CD4-positive, alpha-beta memory T cell (primary cell): ENCODE measurements around the gene MIP. TPM values are rescaled to one million over a fixed set of nuclear protein-coding genes. Genes with fewer than 3 reads are reported as not detected.

Source experiments
- CTCF ChIA-PET: fragments of 350-600 bp; sonication (Branson Sonifier 250); formaldehyde crosslinking; loops from one replicate; lab custom pipeline; 2021; ENCODE audit warnings: inconsistent platforms; ENCODE audit not compliant: partially characterized antibody; lab: Charles Lee
- POLR2A ChIA-PET: fragments of 350-600 bp; sonication (Branson Sonifier 250); formaldehyde crosslinking; loops from one replicate; lab custom pipeline; 2021; ENCODE audit not compliant: partially characterized antibody; lab: Charles Lee
- DNase-seq, 5 donors: peaks; one replicate each; pipeline versions ENCODE4 v3.0.0 to v3.0.0-alpha.2; 2020 to 2022; ENCODE audit warnings: mixed read lengths in 1 of 5
- H3K27ac ChIP-seq: one replicate; pipeline ENCODE4 v1.7.0; 2013; ENCODE audit warnings: low read depth, low read length
- H3K27me3 ChIP-seq: 2 replicates; pipeline ENCODE4 v1.7.0; 2013; ENCODE audit warnings: mild to moderate bottlenecking, low read length, moderate library complexity; ENCODE audit not compliant: insufficient read depth
- H3K36me3 ChIP-seq: 2 replicates; pipeline ENCODE4 v1.7.0; 2013; ENCODE audit warnings: mild to moderate bottlenecking, low read length, moderate library complexity; ENCODE audit not compliant: insufficient read depth
- H3K4me1 ChIP-seq: 2 replicates; pipeline ENCODE4 v1.7.0; 2013; ENCODE audit warnings: mild to moderate bottlenecking, low read length, moderate library complexity; ENCODE audit not compliant: insufficient read depth
- H3K4me3 ChIP-seq, 2 donors: one replicate each; pipeline ENCODE4 v1.7.0; 2013; ENCODE audit warnings: low read length in 2 of 2, mild to moderate bottlenecking in 1 of 2
- H3K9me3 ChIP-seq, 2 donors: one replicate each; pipeline ENCODE4 v1.7.0; 2013; ENCODE audit warnings: low read length in 2 of 2, control low read depth in 1 of 2; ENCODE audit not compliant: control insufficient read depth in 1 of 2
- H3K27ac Mint-ChIP-seq, 7 donors: one replicate each; pipeline ENCODE4 v1.8.0; 2020 to 2021; ENCODE audit warnings: mixed read lengths in 7 of 7, mild to moderate bottlenecking in 6 of 7, inconsistent platforms in 3 of 7, moderate library complexity in 3 of 7
- H3K27me3 Mint-ChIP-seq, 2 donors: one replicate each; pipeline ENCODE4 v1.8.0; 2020 to 2021; ENCODE audit warnings: mixed read lengths in 2 of 2
- H3K36me3 Mint-ChIP-seq, 2 donors: one replicate each; pipeline ENCODE4 v1.8.0; 2020 to 2021; ENCODE audit warnings: mixed read lengths in 2 of 2, inconsistent platforms in 1 of 2, mild to moderate bottlenecking in 1 of 2
- H3K4me1 Mint-ChIP-seq, 4 donors: one replicate each; pipeline ENCODE4 v1.8.0; 2020 to 2021; ENCODE audit warnings: mixed read lengths in 4 of 4, mild to moderate bottlenecking in 1 of 4
- H3K4me3 Mint-ChIP-seq, 8 donors: one replicate each; pipeline ENCODE4 v1.8.0; 2020 to 2021; ENCODE audit warnings: mixed read lengths in 8 of 8, mild to moderate bottlenecking in 7 of 8, moderate library complexity in 6 of 8, inconsistent platforms in 3 of 8
- H3K9me3 Mint-ChIP-seq, 8 donors: one replicate each; pipeline ENCODE4 v1.8.0; 2020 to 2021; ENCODE audit warnings: mixed read lengths in 8 of 8, mild to moderate bottlenecking in 5 of 8, inconsistent platforms in 3 of 8, moderate library complexity in 1 of 8
- intact Hi-C: fragments of 100-400 bp; cut with micrococcal nuclease; formaldehyde crosslinking; loops from one replicate; pipeline ENCODE4 v1.15.1; 2023
- polyA plus RNA-seq, 2 donors: library from polyadenylated mRNA; unstranded; fragments of 300-500 nt; fragmentation: Illumina TruSeq; gene quantifications; one replicate each; pipeline ENCODE4 v1.2.3, GENCODE V29; 2021
- total RNA-seq, 2 experiments: library from RNA; stranded (reverse); gene quantifications; one replicate each; pipeline ENCODE4 v1.2.3, GENCODE V29; 2021

Gene MIP
- total and polyA plus RNA-seq, 4 experiments from 2014 or later: 0.09 to 0.32 TPM; not detected in 2

- Mint-ChIP-seq H3K4me1 (no peaks in the 10 kb centered on the region), H3K9me3 (no peaks in the 10 kb centered on the region), H3K27ac (no peak overlapping the region), H3K36me3 (peaks cover 14 to 15% of the 10 kb centered on the region in 2 donors), H3K27me3 (no peaks in the 10 kb centered on the region), H3K4me3 (no peak overlapping the region)
- Histone ChIP-seq H3K27ac (no peak overlapping the region), H3K27me3 (no peaks in the 10 kb centered on the region), H3K4me3 (no peak overlapping the region), H3K4me1 (no peaks in the 10 kb centered on the region), H3K9me3 (no peaks in the 10 kb centered on the region), H3K36me3 (no peaks in the 10 kb centered on the region)
- DNase-seq: no peak
- CTCF ChIA-PET: interaction anchor here (1.3 kb wide), 1 partner anchor 16 kb away, joined by 3 read pairs; no protein-coding TSS in a partner anchor
- POLR2A ChIA-PET: no interaction called here
- intact Hi-C loops: no loop called here
Measured at GRCh38 chr12:56431288-56431687, 23.2 kb downstream of the MIP start.

GRCh38 chr12:56425940-56426438 is 28.5 kb downstream of the MIP start:
- Mint-ChIP-seq H3K4me3 (no peak overlapping the region), H3K27me3 (no peaks in the 10 kb centered on the region), H3K36me3 (peaks cover 23 to 24% of the 10 kb centered on the region in 2 donors), H3K4me1 (peaks cover 6 to 10% (median 7%) of the 10 kb centered on the region in 4 donors), H3K27ac (no peak overlapping the region), H3K9me3 (no peaks in the 10 kb centered on the region)
- no peaks in the 10 kb centered on the region for H3K36me3 ChIP-seq
- no peak overlapping the region for H3K4me3 ChIP-seq
- no peaks in the 10 kb centered on the region for H3K9me3 ChIP-seq
- H3K4me1 ChIP-seq: peaks cover 9% of the 10 kb centered on the region
- H3K27me3 ChIP-seq: no peaks in the 10 kb centered on the region
- CTCF ChIA-PET: interaction anchor here (2.3 kb wide), 1 partner anchor 38 kb away, joined by 11 read pairs; no protein-coding TSS in a partner anchor
- intact Hi-C loops: no loop called here
- no peak for DNase-seq
- POLR2A ChIA-PET: interaction anchor here (1.0 to 2.4 kb wide), 2 partner anchors 23 to 110 kb away, joined by 5 to 6 read pairs; partner anchors contain the start of genes CNPY2 and TIMELESS
- H3K27ac ChIP-seq: no peak overlapping the region

GRCh38 chr12:56425193-56425592 is 29.3 kb downstream of the MIP start:
- Histone ChIP-seq H3K4me3 (no peak overlapping the region), H3K27me3 (no peaks in the 10 kb centered on the region), H3K27ac (no peak overlapping the region), H3K4me1 (peaks cover 9% of the 10 kb centered on the region), H3K9me3 (no peaks in the 10 kb centered on the region), H3K36me3 (no peaks in the 10 kb centered on the region)
- peak overlapping the region; percentile 0 to 86 (median 57) for H3K27ac Mint-ChIP-seq
- POLR2A ChIA-PET: interaction anchor here (1.0 to 2.4 kb wide), 2 partner anchors 24 to 109 kb away, joined by 5 to 6 read pairs; partner anchors contain the start of genes CNPY2 and TIMELESS
- intact Hi-C loops: no loop called here
- H3K36me3 Mint-ChIP-seq: peaks cover 29 to 32% of the 10 kb centered on the region in 2 donors
- peak in 1 of 5 donors; percentile 6 for DNase-seq
- CTCF ChIA-PET: interaction anchor here (0.9 to 2.3 kb wide), 3 partner anchors 12 to 88 kb away, joined by 3 to 11 read pairs (median 3); no protein-coding TSS in a partner anchor
- H3K4me3 Mint-ChIP-seq: peak overlapping the region in 2 of 8 donors; percentile 34 to 36
- peaks cover 6 to 10% (median 7%) of the 10 kb centered on the region in 4 donors for H3K4me1 Mint-ChIP-seq
- H3K9me3 Mint-ChIP-seq: no peaks in the 10 kb centered on the region
- H3K27me3 Mint-ChIP-seq: no peaks in the 10 kb centered on the region

GRCh38 chr12:56420411-56420810 is 34.0 kb downstream of the MIP start:
- H3K4me1 ChIP-seq: peaks cover 7% of the 10 kb centered on the region
- peak overlapping the region in 1 of 7 donors; percentile 39 for H3K27ac Mint-ChIP-seq
- ChIA-PET CTCF (no interaction called here), POLR2A (no interaction called here)
- peaks cover 23 to 25% of the 10 kb centered on the region in 2 donors for H3K36me3 Mint-ChIP-seq
- H3K4me3 Mint-ChIP-seq: no peak overlapping the region
- no peak overlapping the region for H3K27ac ChIP-seq
- H3K36me3 ChIP-seq: no peaks in the 10 kb centered on the region
- no peaks in the 10 kb centered on the region for H3K27me3 ChIP-seq
- no peak overlapping the region for H3K4me3 ChIP-seq
- DNase-seq: no peak
- intact Hi-C loops: no loop called here
- H3K9me3 ChIP-seq: no peaks in the 10 kb centered on the region
- no peaks in the 10 kb centered on the region for H3K9me3 Mint-ChIP-seq
- H3K4me1 Mint-ChIP-seq: peaks cover 6 to 8% (median 6%) of the 10 kb centered on the region in 4 donors
- no peaks in the 10 kb centered on the region for H3K27me3 Mint-ChIP-seq

- Histone ChIP-seq H3K36me3 (no peaks in the 10 kb centered on the region), H3K9me3 (no peaks in the 10 kb centered on the region), H3K4me3 (no peak overlapping the region), H3K27me3 (no peaks in the 10 kb centered on the region), H3K4me1 (no peaks in the 10 kb centered on the region), H3K27ac (no peak overlapping the region)
- Mint-ChIP-seq H3K4me3 (no peak overlapping the region), H3K4me1 (peaks cover 0 to 1% (median 0%) of the 10 kb centered on the region in 4 donors), H3K27me3 (no peaks in the 10 kb centered on the region), H3K27ac (no peak overlapping the region), H3K36me3 (peaks cover 16 to 19% of the 10 kb centered on the region in 2 donors), H3K9me3 (no peaks in the 10 kb centered on the region)
- no peak for DNase-seq
- intact Hi-C loops: no loop called here
- ChIA-PET CTCF (interaction anchor here (0.6 kb wide), 1 partner anchor 48 kb away, joined by 3 read pairs; no protein-coding TSS in a partner anchor), POLR2A (no interaction called here)
Measured at GRCh38 chr12:56417739-56418138, 36.7 kb downstream of the MIP start.

GRCh38 chr12:56414401-56414800 is 40.1 kb downstream of the MIP start:
- peak overlapping the region in 1 of 7 donors; percentile 18 for H3K27ac Mint-ChIP-seq

GRCh38 chr12:56413392-56413791 is 41.1 kb downstream of the MIP start:
- DNase-seq: no peak
- intact Hi-C loops: no loop called here
- Histone ChIP-seq H3K27me3 (no peaks in the 10 kb centered on the region), H3K36me3 (no peaks in the 10 kb centered on the region), H3K4me1 (no peaks in the 10 kb centered on the region), H3K4me3 (no peak overlapping the region), H3K9me3 (no peaks in the 10 kb centered on the region), H3K27ac (no peak overlapping the region)
- no peak overlapping the region for H3K4me3 Mint-ChIP-seq
- ChIA-PET POLR2A (no interaction called here), CTCF (interaction anchor here (1.0 kb wide), 1 partner anchor 11 kb away, joined by 3 read pairs; no protein-coding TSS in a partner anchor)
- no peaks in the 10 kb centered on the region for H3K27me3 Mint-ChIP-seq
- H3K36me3 Mint-ChIP-seq: peaks cover 2 to 6% of the 10 kb centered on the region in 2 donors
- H3K9me3 Mint-ChIP-seq: no peaks in the 10 kb centered on the region
- no peak overlapping the region for H3K27ac Mint-ChIP-seq
- peaks cover 0 to 1% (median 0%) of the 10 kb centered on the region in 4 donors for H3K4me1 Mint-ChIP-seq

More at GRCh38 chr12:56414401-56414800, 40.1 kb downstream of the MIP start:
- no peak overlapping the region for H3K4me3 ChIP-seq
- Mint-ChIP-seq H3K4me3 (no peak overlapping the region), H3K27me3 (no peaks in the 10 kb centered on the region), H3K4me1 (peaks cover 0 to 1% (median 0%) of the 10 kb centered on the region in 4 donors), H3K36me3 (peaks cover 2 to 6% of the 10 kb centered on the region in 2 donors), H3K9me3 (no peaks in the 10 kb centered on the region)
- no peaks in the 10 kb centered on the region for H3K27me3 ChIP-seq
- no peaks in the 10 kb centered on the region for H3K9me3 ChIP-seq
- no peaks in the 10 kb centered on the region for H3K4me1 ChIP-seq
- POLR2A ChIA-PET: interaction anchor here (0.6 to 0.7 kb wide), 2 partner anchors 17 to 236 kb away, joined by 4 read pairs; no protein-coding TSS in a partner anchor
- no peak for DNase-seq
- intact Hi-C loops: no loop called here
- no peak overlapping the region for H3K27ac ChIP-seq
- CTCF ChIA-PET: interaction anchor here (0.9 kb wide), 1 partner anchor 9 kb away, joined by 3 read pairs; no protein-coding TSS in a partner anchor
- no peaks in the 10 kb centered on the region for H3K36me3 ChIP-seq
